ENCODE measurements around the gene WDR33. TPM values are rescaled to one million over a fixed set of nuclear protein-coding genes. Genes with fewer than 3 reads are reported as not detected.

The WDR33 gene
- total and polyA plus RNA-seq, 9 donors, result 16.3 to 56.2 (median 46.7) TPM

- DNase-seq, result no peak
- H3K36me3 ChIP-seq, result no peaks in the 10 kb centered on the region
- intact Hi-C loops (cut with DNase I), result no loop called here
- no peak overlapping the region for H3K27ac ChIP-seq
- H3K9me3 ChIP-seq, result no peaks in the 10 kb centered on the region
- no peaks in the 10 kb centered on the region for H3K27me3 ChIP-seq
- TF ChIP-seq EP300 (IDR thresholded peaks at IDR 0.05), result no peak
- no peak for TF ChIP-seq POLR2A (IDR thresholded peaks at IDR 0.05)
- TF ChIP-seq, protein P1, sequence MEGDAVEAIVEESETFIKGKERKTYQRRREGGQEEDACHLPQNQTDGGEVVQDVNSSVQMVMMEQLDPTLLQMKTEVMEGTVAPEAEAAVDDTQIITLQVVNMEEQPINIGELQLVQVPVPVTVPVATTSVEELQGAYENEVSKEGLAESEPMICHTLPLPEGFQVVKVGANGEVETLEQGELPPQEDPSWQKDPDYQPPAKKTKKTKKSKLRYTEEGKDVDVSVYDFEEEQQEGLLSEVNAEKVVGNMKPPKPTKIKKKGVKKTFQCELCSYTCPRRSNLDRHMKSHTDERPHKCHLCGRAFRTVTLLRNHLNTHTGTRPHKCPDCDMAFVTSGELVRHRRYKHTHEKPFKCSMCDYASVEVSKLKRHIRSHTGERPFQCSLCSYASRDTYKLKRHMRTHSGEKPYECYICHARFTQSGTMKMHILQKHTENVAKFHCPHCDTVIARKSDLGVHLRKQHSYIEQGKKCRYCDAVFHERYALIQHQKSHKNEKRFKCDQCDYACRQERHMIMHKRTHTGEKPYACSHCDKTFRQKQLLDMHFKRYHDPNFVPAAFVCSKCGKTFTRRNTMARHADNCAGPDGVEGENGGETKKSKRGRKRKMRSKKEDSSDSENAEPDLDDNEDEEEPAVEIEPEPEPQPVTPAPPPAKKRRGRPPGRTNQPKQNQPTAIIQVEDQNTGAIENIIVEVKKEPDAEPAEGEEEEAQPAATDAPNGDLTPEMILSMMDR (IDR thresholded peaks at IDR 0.05), result no peak
- WGBS, 3 donors, result 91 to 94% (median 91%) methylated on average over 15 of the region's 15 CpGs
- H3K4me1 ChIP-seq (ENCODE audit: insufficient read depth), result peaks cover 10% of the 10 kb centered on the region
- H3K4me3 ChIP-seq, result no peak overlapping the region
These were observed 154.3 kb downstream of the WDR33 start for GRCh38 chr2:127656569-127657231.

- Histone ChIP-seq H3K36me3 (no peaks in the 10 kb centered on the region), H3K4me1 (ENCODE audit: insufficient read depth) (peaks cover 5% of the 10 kb centered on the region), H3K9me3 (no peaks in the 10 kb centered on the region), H3K4me3 (no peak overlapping the region), H3K27ac (no peak overlapping the region), H3K27me3 (no peaks in the 10 kb centered on the region)
- intact Hi-C loops (cut with DNase I), result no loop called here
- TF ChIP-seq EP300 (IDR thresholded peaks at IDR 0.05) (no peak), POLR2A (IDR thresholded peaks at IDR 0.05) (no peak)
- TF ChIP-seq, protein P1 (IDR thresholded peaks at IDR 0.05), result no peak
- no peak for DNase-seq
- 87 to 92% (median 91%) methylated on average over 16 of the region's 16 CpGs for WGBS, 3 donors
These were observed 155.5 kb downstream of the WDR33 start for GRCh38 chr2:127655209-127656073.

GRCh38 chr2:127654838-127655175 lies 156.2 kb downstream of the WDR33 start:
- no peaks in the 10 kb centered on the region for H3K27me3 ChIP-seq
- intact Hi-C loops (cut with DNase I), result no loop called here
- no peak overlapping the region for H3K4me3 ChIP-seq
- peaks cover 4% of the 10 kb centered on the region for H3K4me1 ChIP-seq (ENCODE audit: insufficient read depth)
- whole genome bisulfite sequencing, 3 donors, result 91 to 96% (median 92%) methylated on average over 8 of the region's 8 CpGs
- H3K9me3 ChIP-seq, result no peaks in the 10 kb centered on the region
- H3K36me3 ChIP-seq, result no peaks in the 10 kb centered on the region
- H3K27ac ChIP-seq, result no peak overlapping the region
- TF ChIP-seq, protein P1 (IDR thresholded peaks at IDR 0.05), result no peak
- no peak for TF ChIP-seq POLR2A (IDR thresholded peaks at IDR 0.05)
- no peak for TF ChIP-seq EP300 (IDR thresholded peaks at IDR 0.05)
- DNase-seq, result no peak

- H3K27me3 ChIP-seq, result no peaks in the 10 kb centered on the region
- no peak overlapping the region for H3K4me3 ChIP-seq
- no peaks in the 10 kb centered on the region for H3K9me3 ChIP-seq
- WGBS, 3 donors, result 90 to 96% (median 94%) methylated on average over 24 of the region's 24 CpGs
- H3K27ac ChIP-seq, result no peak overlapping the region
- TF ChIP-seq, protein P1 (IDR thresholded peaks at IDR 0.05), result no peak
- TF ChIP-seq POLR2A (IDR thresholded peaks at IDR 0.05) (no peak), EP300 (IDR thresholded peaks at IDR 0.05) (no peak)
- intact Hi-C loops (cut with DNase I), result no loop called here
- H3K4me1 ChIP-seq (ENCODE audit: insufficient read depth), result peaks cover 1% of the 10 kb centered on the region
- no peaks in the 10 kb centered on the region for H3K36me3 ChIP-seq
- no peak for DNase-seq
These were observed 156.7 kb downstream of the WDR33 start for GRCh38 chr2:127654084-127654837.
